DMS 273 treated with DMSO at 0.1 percent for 48 hours (cell line): ENCODE results near the gene CPT1B.
"Not testable (repeated sequence)": the region's sequence is repeated elsewhere in the genome, so short reads cannot be mapped to it uniquely, and the experiment has no call there.

ENCODE experiments used
- DNase-seq: peaks from one replicate; lab custom pipeline; 2025; lab: John Stamatoyannopoulos, UW

CPT1B gene

DNA sequence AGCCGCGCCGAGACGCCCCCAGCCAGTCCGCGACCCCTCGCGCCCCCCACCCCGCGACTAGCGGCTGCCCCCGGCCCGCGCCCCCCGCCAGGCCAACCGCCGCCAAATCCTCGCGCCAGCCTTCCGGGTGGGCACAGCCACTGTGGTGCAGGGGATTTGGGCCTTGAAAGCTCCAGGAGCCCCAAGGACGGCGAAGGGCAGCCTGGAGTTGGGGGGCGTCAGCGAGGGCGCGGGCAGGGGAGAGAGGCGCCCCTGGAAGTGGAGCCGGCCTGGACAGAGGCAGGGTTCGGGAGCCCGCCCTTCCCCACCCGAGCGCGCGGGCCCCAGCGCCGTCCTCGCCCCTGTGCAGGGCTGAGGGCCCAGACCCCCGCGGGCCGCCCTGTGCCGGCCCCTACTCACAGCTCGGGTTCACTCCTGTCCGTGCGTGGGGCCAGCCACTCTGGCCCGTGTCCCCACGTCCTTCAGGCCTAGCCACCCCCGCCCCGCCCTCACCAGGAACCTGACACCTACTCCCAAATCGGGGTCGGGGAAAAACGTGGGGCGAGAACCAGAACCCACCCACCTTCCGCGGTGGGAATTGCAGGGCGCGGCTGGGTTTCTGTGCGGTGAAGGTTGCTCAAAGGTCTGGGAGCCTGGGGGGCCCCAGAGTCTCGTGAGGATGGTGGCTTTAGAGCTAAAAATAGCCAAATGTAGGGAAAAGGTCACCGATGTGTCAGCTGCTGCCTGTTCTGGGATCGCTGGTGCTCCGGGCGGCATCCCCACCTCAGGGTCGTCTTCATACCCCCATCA, at the start of gene CPT1B:
CPT1B (minus strand) TSS at position 441 of the 789 bp plus-strand sequence. CDS start 512 bp downstream, outside the sequence.
- no peak for DNase-seq

DNA sequence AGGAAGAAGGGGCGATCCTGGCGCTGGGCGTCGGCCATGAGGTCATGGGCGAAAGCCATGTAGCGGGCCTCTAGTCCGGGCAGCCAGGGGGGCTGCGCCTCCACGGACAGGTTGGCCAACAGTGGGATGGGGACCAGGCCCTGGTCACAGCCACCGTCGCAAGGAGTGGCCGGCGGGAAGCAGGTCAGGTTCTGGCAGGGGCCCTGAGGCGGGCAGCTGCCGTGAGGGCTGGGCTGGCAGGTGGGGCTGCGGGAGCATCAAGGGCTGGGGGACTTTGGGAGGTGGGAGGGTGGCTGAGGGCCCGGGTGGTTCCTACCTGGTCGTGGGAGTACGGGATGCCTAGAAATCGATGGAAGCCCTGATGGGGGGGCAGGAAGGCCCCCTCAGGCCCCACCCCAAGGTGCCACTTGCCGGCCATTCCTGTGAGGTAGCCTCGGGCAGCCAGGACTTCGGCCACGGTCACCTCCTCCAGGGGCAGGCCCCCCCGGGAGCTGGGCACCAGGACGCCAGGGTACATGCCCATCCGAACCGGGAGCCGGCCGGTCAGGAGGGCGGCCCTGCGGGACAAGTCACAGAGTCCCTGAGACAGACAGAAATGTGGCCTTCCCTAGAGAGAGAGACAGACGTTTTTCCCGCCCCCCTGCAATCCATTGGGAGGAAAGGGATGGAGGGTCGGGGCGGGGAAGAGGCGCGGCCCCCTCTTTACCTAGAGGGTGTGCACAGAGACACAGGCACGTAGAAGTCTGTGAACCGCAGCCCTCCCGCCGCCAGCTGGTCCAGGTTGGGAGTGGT, 48.8 kb upstream of the CPT1B start:
- no peak for DNase-seq

DNA sequence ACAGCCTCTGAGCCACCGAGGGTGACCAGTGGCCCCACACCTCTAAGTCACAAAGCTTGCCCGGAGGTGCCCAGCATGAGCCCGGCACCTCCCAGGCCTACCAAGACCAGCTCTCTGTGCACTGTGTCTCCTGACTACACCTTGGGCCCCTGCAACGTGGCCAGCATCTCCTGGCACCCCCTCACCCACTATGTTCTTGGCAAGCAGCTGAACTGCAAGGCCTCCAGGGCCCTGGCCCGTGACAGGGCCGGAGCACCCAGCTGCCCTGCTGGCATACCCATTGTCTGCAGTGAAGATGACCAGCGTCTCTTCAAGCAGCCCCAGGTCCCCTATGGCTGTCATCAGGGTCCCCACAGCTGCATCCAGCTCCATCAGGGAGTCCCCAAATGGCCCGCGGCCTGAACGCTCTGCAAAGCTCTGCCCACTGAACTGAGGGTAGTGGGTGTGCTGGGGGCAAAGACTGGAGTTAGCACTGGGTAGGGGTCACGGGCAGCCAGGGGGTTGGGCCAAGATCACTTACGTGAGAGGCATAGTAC, 48.2 kb upstream of the CPT1B start:
- DNase-seq, result no peak

DNA sequence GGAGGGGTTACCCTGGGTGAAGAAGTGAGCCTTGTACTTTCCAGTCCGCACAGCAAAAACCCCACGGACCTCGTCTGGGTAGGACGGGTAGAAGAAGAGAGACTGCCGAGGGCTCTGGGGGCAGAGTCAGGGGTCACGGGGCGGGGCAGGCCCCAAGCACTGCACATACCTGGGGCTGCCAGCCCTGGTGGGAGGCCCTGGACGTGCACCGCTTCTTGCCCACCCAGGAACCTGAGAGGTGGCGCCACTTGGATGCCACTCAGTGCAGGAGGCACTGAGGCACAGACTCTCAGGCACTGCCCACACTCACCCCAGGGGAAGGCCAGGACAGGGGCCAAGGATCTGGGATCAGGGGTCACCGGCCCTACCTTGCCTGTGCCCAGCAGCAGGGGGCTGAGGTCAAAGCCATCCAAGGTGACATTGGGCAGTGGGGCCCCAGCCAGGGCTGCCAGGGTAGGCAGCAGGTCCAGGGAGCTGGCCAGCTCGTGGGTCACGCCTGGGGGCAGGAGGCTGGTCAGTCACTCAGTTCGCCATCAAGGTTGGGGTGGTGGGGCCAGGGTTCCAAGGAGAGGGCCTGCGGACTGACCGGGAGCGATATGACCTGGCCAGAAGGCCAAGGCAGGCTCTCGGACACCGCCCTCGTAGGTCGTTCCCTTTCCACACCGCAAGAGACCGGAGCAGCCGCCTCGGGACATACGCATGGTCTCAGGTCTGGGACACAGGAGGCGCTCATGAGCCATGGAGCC, 47.5 kb upstream of the CPT1B start:
- no peak for DNase-seq

DNA sequence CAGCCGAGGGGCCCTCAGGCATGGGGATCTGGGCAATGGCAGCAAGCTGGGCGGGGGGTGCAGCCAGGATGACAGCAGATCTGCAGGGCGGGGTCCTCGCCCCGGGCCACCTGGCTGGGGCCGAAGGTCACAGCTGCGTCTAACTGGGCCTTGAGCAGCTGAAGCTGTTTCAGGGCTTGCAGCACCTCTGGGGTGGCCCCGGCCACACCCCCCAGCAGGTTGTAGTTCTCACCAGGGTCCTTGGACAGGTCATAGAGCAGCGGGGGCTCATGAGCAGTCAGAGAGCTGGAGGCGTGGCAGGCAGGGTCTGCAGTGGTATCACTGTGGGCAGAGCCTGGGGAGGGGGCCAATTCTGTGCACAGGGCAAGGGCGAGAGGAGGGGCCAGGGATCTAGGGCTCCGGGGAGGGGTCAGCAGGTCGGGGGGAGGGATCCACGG, 46.9 kb upstream of the CPT1B start:
- no peak for DNase-seq

DNA sequence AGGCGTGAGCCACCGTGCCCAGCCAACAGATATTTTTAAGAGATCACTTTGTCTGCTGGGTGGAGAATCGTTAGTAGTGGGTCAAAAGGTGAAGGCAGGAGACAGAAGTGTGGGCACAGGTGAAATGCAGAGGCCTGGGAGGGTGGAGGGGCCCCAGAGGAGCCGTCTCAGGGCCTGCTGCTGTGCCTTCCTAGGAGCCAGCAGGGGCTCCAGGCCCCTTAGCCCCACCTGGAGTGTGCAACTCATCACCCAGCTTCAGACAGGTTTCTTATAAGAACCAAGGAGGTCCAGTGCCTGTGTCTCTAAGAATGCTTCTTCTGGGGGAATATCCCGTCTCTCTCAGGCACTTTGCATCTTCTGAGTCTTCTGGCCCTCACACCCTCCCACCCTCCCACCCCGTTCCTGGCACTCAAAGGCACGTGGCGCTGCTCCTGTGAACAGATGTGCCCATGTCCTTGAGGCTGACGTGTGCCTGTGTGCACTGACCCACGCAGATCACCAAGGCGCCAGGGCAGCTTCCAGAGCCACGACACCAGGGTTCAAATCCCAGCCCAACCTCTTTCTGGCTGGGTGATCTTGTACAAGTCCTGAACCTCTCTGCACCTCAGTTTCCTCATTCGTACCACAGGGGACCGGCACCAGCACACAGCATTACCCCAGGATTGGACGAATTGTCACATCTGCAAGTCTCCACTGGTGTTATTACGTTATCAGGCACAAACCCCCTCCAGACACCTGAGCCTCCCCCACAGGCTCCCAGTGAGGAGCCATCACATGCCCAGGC, 46.3 kb upstream of the CPT1B start:
- DNase-seq, result no peak

DNA sequence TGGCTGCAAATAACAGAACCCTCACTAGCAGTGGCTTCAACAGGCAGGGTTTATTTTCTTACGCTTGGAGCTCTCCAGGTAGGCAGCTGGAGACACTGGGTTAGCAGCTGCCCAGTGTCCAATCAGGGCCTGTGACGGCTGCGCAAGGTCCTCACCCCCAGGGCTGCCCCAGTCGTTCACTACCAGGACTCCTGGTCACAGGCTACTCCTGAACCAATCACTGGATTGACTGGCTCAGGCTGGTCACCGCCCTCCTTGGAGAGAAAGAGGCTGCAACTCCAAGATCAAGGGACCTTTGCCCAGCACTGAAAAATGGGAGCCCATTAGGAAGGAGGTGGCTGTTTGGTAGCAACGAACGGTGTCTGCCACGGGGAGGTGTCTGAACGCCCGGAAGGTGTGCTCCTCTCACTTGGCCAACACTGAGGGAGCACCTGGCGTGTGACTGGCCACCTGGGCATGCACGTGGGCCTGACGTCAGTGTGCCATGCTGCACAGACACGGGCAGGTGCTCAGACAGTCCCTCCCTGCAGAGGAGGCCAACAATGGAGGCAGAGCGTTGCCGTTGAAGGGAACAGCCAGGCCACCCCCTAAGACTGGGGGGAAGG, 44.6 kb upstream of the CPT1B start:
- DNase-seq, result no peak

DNA sequence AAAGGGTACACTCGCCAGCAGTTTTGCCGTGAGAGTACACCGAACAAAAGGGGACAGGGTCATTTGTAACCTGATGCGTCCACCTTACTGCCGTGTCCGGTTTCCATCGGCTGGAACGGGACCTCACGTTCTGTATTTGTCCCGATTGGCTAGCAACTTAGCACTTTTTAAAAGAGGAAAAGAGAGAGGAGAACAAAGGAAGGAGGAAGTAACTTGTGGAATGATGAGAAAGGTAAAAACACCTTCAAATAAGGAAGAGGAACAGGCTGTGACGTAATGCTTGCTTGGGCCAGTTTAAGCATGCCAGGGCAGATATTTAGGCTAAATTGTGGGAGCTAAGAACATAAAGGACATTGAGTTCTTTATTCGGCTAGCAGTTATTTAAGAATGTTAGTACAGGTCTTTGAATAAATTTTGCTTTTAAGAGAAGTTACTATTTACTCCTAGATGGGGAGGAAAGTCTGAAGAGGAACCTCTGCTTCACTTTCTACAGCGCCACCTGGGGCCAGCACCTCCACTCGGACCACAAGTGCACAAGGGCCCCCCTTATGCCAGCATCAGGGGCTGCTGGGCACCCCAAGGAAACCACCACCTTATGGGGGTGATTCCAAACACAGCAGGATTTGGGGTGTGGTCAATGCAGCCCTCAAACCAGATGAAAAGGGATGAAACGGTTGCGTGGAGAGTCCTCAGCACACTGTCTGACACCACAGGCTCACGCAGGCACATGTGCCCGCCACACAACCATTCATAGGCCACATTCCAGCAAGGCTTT, 43.9 kb upstream of the CPT1B start:
- DNase-seq, result no peak

DNA sequence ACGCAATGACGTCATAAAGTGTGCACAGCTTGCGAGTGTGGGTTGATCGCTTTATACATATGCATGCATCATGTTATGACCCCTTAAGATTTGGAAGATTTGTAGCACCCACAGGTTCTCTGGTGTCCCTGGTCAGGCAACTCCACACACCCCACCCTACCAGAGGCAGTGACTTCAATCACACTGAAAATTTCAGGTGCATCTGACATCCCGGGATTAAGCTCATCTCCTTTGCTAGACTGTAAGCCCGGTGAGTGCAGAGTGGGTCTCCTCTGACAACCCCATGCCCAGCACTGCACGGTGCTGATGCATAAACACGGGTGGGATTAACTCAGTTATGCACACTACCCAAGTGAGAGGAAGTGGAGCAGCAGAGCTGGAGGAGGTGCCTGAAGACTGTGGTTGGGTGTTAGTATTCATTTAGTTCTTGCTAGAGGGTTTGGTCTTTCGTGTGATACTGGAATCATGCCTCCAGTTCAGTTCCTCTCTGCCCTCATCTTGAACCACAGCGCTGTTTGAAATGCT, 43.2 kb upstream of the CPT1B start:
- no peak for DNase-seq

DNA sequence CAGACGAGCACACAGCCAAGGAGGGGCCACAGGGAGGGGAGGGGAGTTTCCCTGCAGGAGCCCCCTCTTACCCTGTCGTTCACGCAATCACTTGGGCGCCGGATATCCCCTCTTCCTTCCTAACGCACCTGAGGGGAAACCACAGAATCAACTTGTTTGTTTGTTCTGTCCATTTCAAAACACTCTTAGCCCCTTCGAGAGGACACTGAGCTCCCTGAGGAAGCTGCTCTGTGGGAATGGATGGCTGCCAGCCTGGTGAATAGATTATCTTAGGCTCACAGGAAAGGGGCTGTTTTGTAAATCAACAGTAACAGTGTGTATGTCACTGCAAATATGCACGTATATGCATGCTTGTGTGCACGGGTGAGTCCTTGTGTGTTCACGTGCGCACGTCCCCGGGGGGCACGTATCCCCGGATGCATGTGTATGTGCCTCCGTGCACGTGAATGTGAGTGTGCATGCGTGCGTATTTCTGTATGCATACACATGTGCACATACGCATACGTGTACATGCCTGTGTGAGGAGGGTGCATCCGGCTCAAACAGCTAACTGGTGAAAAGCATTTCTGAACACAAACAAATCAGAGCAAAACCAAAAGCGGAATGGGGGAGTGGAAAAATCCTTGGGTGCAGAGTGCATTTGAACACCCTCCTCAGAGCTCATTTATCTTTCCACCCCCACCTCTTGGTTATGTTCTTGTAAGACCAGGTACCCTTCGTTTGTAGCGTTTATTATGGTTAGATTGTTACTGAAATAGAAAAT, 42.5 kb upstream of the CPT1B start:
- DNase-seq, result no peak

DNA sequence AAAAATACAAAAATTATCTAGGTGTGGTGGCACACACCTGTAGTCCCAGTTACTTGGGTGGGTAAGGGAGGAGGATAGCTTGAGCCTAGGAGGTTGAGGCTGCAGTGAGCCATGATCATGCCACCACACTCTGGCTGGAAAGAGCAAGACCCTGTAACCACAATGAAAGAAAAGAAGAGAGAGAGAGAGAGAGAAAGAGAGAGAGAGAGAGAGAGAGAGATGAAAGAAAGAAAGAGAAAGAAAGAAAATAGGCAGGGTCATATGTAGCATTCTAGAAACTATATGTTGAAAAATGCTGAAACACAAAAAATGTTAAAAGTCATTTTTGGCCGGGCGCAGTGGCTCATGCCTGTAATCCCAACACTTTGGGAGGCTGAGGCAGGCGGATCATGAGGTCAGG, 36.1 kb upstream of the CPT1B start:
- DNase-seq, result not testable (repeated sequence)

DNA sequence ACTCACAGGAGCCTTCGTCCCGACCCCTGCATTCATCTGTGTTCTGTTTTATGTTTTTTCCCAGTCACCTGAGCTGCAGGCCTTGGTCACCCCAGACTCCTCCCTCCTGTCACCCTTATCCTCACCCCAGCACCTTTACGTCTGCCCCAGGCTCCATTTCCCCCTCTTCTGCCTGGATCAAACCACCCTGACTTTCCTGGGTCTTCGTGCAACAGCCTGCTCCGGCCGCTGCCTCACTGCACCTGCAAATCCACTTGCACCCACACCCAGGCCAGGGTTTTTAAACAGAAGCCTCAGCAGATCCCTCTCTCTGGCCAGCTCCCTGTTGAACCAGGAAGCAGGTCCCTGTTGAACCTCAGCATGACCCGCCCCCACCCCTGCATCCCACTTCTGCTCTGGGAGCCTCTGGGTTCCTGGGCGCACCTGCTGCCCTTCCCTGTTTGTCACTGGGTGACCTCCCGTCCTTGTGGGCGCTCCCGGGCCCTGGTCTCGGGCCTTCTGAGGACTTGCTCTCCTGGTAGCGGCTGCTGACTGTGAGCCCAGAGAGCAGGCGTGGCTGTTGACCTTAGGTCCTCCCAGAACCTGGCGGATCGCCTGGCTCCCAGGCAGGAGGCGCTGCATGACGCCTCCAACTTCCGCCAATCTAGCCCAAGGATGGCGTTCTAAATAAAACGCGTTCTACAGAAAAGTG, 35.2 kb upstream of the CPT1B start:
- no peak for DNase-seq

DNA sequence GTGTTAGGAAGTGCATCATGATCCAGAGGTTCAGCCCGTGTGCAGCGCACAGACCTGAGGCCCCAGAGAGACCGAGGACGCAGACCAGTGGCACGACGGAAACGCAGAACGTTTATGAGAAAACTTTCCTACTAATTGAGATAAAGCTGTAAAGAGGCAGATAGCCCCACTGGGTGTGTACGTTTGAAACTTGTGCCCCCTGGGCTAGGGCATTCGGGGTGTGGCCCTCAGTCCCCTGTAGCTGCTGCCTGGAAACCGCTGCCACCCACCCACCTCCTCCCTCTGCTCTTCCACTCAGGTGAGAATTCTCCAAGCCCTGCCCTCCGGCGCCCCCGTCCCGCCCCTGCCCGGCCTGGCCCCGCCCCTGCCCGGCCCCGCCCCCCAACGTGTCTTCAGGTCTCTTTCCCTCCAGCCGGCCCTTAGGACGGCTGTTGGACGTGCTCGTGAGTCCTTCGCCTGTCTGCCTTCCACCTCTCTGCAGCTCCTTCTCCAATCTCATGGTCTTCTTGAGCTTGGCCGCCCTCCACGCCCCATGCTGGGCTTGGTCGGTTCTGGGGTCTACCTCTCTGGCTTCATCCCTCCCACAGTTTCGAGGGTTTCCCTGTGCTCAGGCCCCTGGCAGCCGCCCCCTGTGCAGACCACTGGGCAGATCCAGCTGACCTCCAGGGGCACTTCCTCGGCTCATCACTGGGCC, 34.4 kb upstream of the CPT1B start:
- DNase-seq, result no peak

DNA sequence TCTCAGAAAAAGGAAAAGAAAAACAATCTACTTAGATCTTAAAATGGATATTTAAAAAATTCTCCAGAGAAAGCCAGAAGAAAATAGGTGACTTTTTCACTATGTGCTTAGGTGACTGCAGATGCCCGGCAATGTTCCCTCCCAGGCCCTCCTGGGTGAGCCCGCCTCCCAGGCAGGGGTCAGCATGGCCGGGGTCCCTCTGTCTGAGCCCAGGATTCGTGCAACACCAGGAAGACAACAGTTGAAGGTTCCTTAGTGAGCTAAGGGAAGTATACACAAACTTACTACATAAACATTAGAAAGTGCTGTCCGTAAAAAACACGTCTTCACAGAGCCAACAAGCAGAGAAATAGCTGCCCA, 33.9 kb upstream of the CPT1B start:
- no peak for DNase-seq

DNA sequence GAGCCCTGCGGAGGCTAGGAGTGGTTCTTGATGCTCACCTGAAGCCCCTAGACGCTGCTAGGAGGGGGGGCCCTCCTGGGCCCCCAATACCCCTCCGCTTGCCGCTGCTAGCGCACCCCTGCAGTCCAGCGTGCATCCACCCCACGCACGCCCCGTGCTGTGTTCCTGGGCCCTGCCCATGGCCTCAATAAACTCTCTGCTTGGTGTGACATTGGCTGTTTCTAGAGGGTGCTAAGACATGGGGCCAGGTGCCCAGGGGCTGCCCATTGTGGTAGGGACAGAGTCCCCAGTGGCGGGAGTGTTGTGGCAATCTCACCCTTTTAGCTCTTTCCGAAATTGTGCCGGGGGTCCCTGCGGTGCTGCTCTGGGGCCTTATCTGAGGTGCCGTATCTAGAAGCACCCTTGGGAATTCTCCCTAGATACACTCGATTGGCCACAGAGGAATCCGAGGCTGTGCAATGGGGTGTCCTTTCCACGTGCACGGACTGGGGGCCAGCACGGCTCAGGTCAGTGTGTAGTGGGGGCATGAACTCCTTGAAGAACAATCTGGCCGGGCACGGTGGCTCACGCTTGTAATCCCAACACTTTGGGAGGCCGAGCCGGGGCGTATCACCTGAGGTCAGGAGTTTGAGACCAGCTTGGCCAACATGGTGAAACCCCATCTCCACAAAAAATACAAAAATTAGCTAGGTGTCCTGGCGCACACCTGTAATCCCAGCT, 33.3 kb upstream of the CPT1B start:
- DNase-seq, result no peak

DNA sequence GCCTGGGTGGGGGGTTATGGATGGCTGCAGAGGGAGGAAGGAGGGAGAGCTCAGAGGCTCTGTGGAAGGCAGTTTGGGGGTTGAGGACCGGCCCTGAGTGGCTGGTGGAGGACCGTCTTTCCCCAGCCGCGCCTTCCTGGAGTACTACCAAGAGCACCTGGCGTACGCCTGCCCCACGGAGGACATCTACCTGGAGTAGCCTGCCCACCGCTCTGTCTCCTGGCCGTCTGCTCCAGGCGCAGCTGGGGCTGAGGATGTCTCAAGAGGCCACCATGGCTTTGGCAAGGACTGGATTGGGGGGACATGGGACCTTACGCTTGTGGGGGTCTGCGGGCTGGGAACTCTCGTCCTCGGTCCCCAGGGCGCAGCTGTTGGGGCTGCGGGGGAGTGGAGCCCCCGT, 32.4 kb upstream of the CPT1B start:
- DNase-seq, result no peak

DNA sequence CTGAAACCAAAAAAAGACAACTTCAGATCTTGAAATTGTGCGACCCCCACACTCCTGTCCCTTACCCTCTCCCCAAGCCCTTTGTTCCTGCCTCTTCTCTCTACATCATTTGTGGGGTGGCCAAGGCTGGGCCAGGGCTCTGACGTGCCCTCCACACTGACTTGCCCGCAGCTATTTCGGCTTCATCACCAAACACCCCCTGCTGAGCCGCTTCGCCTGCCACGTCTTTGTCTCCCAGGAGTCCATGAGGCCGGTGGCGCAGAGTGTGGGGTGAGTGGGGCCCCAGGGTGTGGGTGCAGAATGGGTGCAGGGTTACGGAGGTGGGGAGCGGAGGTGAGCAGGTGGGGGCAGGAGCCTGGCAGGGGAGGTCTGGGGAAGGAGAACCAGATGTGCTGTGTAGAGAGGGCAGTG, 31.8 kb upstream of the CPT1B start:
- DNase-seq, result no peak

DNA sequence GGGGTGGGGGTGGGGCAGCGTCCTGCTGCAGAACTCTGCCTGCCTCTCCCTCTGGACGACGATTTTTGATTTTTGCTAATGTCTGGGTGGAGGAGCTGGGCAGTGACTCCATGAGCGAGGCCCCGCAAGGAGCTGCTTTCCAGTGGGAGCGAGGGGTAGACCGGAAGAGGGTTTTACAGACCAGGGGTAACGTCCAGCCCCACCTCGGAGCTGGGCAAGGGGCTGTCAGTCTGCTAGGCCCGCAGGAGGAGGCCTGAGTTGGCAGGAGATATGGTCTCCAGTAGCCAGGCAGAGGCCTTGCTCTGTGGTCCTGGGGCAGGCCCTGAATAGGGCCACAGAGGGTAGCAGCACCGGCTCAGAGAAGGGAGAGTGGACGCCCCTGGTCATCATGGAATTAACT, 31.4 kb upstream of the CPT1B start:
- no peak for DNase-seq
